Liver (tissue), 9 donors: ENCODE results near the gene ENPP1. TPM values are rescaled to one million over a fixed set of nuclear protein-coding genes. Genes with fewer than 3 reads are reported as not detected.

Source experiments
- DNase-seq: peaks from one replicate; pipeline ENCODE4 v3.0.0-alpha.2; 2017; ENCODE audit warnings: low spot score
- H3K27ac ChIP-seq, 2 donors: one replicate each; pipeline ENCODE4 v1.7.0; 2013; ENCODE audit warnings: inconsistent platforms in 2 of 2, low read length in 2 of 2, control low read depth in 1 of 2, low read depth in 1 of 2, mild to moderate bottlenecking in 1 of 2
- H3K27me3 ChIP-seq, 4 donors: one replicate each; pipeline versions ENCODE4 v1.6.1 to v1.7.0; 2013; ENCODE audit warnings: low read length in 3 of 4, inconsistent platforms in 1 of 4, mild to moderate bottlenecking in 1 of 4, moderate library complexity in 1 of 4; ENCODE audit not compliant: control insufficient read depth in 4 of 4, insufficient read depth in 4 of 4
- H3K36me3 ChIP-seq, 4 donors: one replicate each; pipeline versions ENCODE4 v1.6.1 to v1.7.0; 2013; ENCODE audit warnings: low read length in 3 of 4, mild to moderate bottlenecking in 3 of 4, low read depth in 1 of 4, moderate library complexity in 1 of 4; ENCODE audit not compliant: control insufficient read depth in 4 of 4, insufficient read depth in 3 of 4
- H3K4me1 ChIP-seq, 4 donors: one replicate each; pipeline versions ENCODE4 v1.6.1 to v1.7.0; 2013; ENCODE audit warnings: low read length in 3 of 4, mild to moderate bottlenecking in 3 of 4, moderate library complexity in 1 of 4; ENCODE audit not compliant: control insufficient read depth in 4 of 4, insufficient read depth in 4 of 4
- H3K4me3 ChIP-seq, 3 donors: one replicate each; pipeline versions ENCODE4 v1.6.1 to v1.7.0; 2013; ENCODE audit warnings: low read length in 3 of 3, control low read depth in 1 of 3, low read depth in 1 of 3, mild to moderate bottlenecking in 1 of 3
- H3K9ac ChIP-seq, 2 donors: one replicate each; pipeline ENCODE4 v1.7.0; 2013; ENCODE audit warnings: low read length in 2 of 2, mild to moderate bottlenecking in 2 of 2, moderate library complexity in 2 of 2, control low read depth in 1 of 2, low read depth in 1 of 2
- H3K9me3 ChIP-seq, 4 donors: one replicate each; pipeline versions ENCODE4 v1.6.1 to v1.7.0; 2013; ENCODE audit warnings: low read length in 3 of 4; ENCODE audit not compliant: control insufficient read depth in 4 of 4
- EGR1 ChIP-seq, 2 donors: IDR thresholded peaks; 2 replicates each; pipeline ENCODE4 v1.6.1; 2016 to 2018; ENCODE audit warnings: antibody characterized with exemption in 2 of 2, low read depth in 2 of 2
- FOXA1 ChIP-seq: IDR thresholded peaks from 2 replicates; pipeline ENCODE4 v1.6.1; 2016; ENCODE audit warnings: antibody characterized with exemption
- FOXA2 ChIP-seq: IDR thresholded peaks from 2 replicates; pipeline ENCODE4 v1.6.1; 2016; ENCODE audit warnings: antibody characterized with exemption
- GABPA ChIP-seq, 2 donors: IDR thresholded peaks in 1 of 2; conservative IDR thresholded peaks in 1 of 2; 2 replicates each; pipeline ENCODE4 v1.6.1; 2016; ENCODE audit warnings: antibody characterized with exemption in 2 of 2, mild to moderate bottlenecking in 1 of 2, moderate library complexity in 1 of 2
- HNF4A ChIP-seq, 2 donors: conservative IDR thresholded peaks; 2 replicates each; pipeline ENCODE4 v1.6.1; 2016; ENCODE audit warnings: antibody characterized with exemption in 2 of 2, mild to moderate bottlenecking in 2 of 2
- HNF4G ChIP-seq: IDR thresholded peaks from 2 replicates; pipeline ENCODE4 v1.6.1; 2016; ENCODE audit warnings: antibody characterized with exemption
- JUND ChIP-seq, 2 donors: IDR thresholded peaks; 2 replicates each; pipeline ENCODE4 v1.6.1; 2016; ENCODE audit warnings: antibody characterized with exemption in 2 of 2
- NR2F2 ChIP-seq: IDR thresholded peaks from 2 replicates; pipeline ENCODE4 v1.6.1; 2016; ENCODE audit warnings: antibody characterized with exemption
- RAD21 ChIP-seq, 2 donors: IDR thresholded peaks; 2 replicates each; pipeline ENCODE4 v1.6.1; 2016; ENCODE audit warnings: antibody characterized with exemption in 2 of 2, mild to moderate bottlenecking in 2 of 2
- RXRA ChIP-seq, 2 donors: IDR thresholded peaks; 2 replicates each; pipeline ENCODE4 v1.6.1; 2017 to 2018; ENCODE audit warnings: antibody characterized with exemption in 2 of 2, mild to moderate bottlenecking in 1 of 2
- SP1 ChIP-seq: IDR thresholded peaks from 2 replicates; pipeline ENCODE4 v1.6.1; 2018; ENCODE audit warnings: antibody characterized with exemption, mild to moderate bottlenecking
- YY1 ChIP-seq: IDR thresholded peaks from 2 replicates; pipeline ENCODE4 v1.6.1; 2016; ENCODE audit warnings: antibody characterized with exemption, mild to moderate bottlenecking
- WGBS: extraction: QIAGEN DNeasy Blood & Tissue Kit; methylation state at CpG from one replicate; pipeline ENCODE4 v1.1.7; 2013; 5-methylcytosine and 5-hydroxymethylcytosine counted together
- polyA plus RNA-seq, 2 donors: library from polyadenylated mRNA; stranded (reverse) in 1 of 2; unstranded in 1 of 2; fragments of 200-250 nt in 1 of 2; fragments of >200 nt in 1 of 2; fragmentation: Nextera tagmentation in 1 of 2; extraction: Ambion mirVana in 1 of 2; gene quantifications; one replicate each; pipeline versions ENCODE4 v1.2.1 to v1.2.3, GENCODE V29; 2013 to 2015
- total RNA-seq, 2 donors: library from RNA; depleted of rRNA; stranded (reverse); fragments of >200 nt; gene quantifications; one replicate each; pipeline ENCODE4 v1.2.3, GENCODE V29; 2014
- TF ChIP-seq, protein P1 (sequence below): IDR thresholded peaks from 2 replicates; pipeline ENCODE4 v1.6.1; 2016; ENCODE audit warnings: antibody characterized with exemption, mild to moderate bottlenecking
- TF ChIP-seq, protein P2 (sequence below): fragments of 150-350 bp; IDR thresholded peaks from 2 replicates; pipeline ENCODE4 v1.5.1; 2017; ENCODE audit warnings: improper control_type of control experiment, low read depth, low read length; ENCODE audit not compliant: missing input control
- TF ChIP-seq, protein P3 (sequence below): IDR thresholded peaks from 2 replicates; pipeline ENCODE4 v1.6.1; 2016; ENCODE audit warnings: antibody characterized with exemption
- donor health status: healthy.
- donor health status: healthy.
- donor health status: healthy.
- donor health status: healthy.
- donor health status: healthy.

The ENPP1 gene
- total and polyA plus RNA-seq, 4 donors, result 9.5 to 53.1 (median 31.1) TPM

DNA sequence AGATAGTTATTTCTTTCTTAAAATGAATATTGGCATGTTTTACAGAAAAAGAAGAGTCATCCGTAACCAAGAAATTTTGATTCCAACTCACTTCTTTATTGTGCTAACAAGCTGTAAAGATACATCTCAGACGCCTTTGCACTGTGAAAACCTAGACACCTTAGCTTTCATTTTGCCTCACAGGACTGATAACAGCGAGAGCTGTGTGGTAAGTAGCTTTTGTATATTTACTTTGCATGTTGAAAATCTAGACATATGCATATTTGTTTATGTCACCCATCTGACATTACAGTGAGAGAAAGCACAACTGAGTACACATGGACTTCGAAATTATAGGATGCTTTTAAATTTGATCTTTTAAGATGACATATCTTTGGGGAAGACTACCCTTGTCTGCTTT is 78.7 kb downstream of the ENPP1 start:
- Histone ChIP-seq H3K4me1 (no peaks in the 10 kb centered on the region), H3K4me3 (no peak overlapping the region), H3K27me3 (no peaks in the 10 kb centered on the region), H3K9me3 (no peaks in the 10 kb centered on the region), H3K27ac (no peak overlapping the region), H3K9ac (no peak overlapping the region), H3K36me3 (peaks cover 9 to 69% (median 62%) of the 10 kb centered on the region in 4 donors)
- WGBS, result 82% methylated on average over 4 of the region's 4 CpGs
- no peak for DNase-seq
- TF ChIP-seq, protein P1, sequence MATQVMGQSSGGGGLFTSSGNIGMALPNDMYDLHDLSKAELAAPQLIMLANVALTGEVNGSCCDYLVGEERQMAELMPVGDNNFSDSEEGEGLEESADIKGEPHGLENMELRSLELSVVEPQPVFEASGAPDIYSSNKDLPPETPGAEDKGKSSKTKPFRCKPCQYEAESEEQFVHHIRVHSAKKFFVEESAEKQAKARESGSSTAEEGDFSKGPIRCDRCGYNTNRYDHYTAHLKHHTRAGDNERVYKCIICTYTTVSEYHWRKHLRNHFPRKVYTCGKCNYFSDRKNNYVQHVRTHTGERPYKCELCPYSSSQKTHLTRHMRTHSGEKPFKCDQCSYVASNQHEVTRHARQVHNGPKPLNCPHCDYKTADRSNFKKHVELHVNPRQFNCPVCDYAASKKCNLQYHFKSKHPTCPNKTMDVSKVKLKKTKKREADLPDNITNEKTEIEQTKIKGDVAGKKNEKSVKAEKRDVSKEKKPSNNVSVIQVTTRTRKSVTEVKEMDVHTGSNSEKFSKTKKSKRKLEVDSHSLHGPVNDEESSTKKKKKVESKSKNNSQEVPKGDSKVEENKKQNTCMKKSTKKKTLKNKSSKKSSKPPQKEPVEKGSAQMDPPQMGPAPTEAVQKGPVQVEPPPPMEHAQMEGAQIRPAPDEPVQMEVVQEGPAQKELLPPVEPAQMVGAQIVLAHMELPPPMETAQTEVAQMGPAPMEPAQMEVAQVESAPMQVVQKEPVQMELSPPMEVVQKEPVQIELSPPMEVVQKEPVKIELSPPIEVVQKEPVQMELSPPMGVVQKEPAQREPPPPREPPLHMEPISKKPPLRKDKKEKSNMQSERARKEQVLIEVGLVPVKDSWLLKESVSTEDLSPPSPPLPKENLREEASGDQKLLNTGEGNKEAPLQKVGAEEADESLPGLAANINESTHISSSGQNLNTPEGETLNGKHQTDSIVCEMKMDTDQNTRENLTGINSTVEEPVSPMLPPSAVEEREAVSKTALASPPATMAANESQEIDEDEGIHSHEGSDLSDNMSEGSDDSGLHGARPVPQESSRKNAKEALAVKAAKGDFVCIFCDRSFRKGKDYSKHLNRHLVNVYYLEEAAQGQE, result no peak
- TF ChIP-seq GABPA (IDR thresholded peaks at IDR 0.05 in 1 of 2, conservative IDR thresholded peaks at IDR 0.05 in 1 of 2) (no peak), RAD21 (IDR thresholded peaks at IDR 0.05) (no peak), EGR1 (IDR thresholded peaks at IDR 0.05; ENCODE audit: low read depth in 2 of 2) (no peak), YY1 (no peak), RXRA (IDR thresholded peaks at IDR 0.05) (no peak), NR2F2 (no peak), HNF4G (no peak), JUND (IDR thresholded peaks at IDR 0.05) (no peak)
- TF ChIP-seq, protein P2, sequence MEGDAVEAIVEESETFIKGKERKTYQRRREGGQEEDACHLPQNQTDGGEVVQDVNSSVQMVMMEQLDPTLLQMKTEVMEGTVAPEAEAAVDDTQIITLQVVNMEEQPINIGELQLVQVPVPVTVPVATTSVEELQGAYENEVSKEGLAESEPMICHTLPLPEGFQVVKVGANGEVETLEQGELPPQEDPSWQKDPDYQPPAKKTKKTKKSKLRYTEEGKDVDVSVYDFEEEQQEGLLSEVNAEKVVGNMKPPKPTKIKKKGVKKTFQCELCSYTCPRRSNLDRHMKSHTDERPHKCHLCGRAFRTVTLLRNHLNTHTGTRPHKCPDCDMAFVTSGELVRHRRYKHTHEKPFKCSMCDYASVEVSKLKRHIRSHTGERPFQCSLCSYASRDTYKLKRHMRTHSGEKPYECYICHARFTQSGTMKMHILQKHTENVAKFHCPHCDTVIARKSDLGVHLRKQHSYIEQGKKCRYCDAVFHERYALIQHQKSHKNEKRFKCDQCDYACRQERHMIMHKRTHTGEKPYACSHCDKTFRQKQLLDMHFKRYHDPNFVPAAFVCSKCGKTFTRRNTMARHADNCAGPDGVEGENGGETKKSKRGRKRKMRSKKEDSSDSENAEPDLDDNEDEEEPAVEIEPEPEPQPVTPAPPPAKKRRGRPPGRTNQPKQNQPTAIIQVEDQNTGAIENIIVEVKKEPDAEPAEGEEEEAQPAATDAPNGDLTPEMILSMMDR, result no peak

DNA sequence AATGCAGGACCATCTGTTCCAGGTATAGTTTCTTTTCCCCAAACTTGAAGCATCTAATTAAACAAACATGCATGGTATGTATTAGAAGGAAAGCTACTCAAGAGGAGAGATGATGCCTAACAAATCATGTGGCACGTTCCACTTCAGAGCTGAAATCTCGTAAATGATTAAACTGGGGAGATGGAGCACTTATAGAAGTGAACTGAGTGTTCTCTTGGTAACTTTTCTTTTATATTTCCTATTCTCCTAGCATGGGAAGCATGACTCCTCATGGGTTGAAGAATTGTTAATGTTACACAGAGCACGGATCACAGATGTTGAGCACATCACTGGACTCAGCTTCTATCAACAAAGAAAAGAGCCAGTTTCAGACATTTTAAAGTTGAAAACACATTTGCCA is 82.3 kb downstream of the ENPP1 start:
- Histone ChIP-seq H3K36me3 (peaks cover 9 to 54% (median 41%) of the 10 kb centered on the region in 4 donors), H3K27me3 (no peaks in the 10 kb centered on the region), H3K27ac (no peak overlapping the region), H3K4me3 (no peak overlapping the region), H3K9me3 (no peaks in the 10 kb centered on the region), H3K4me1 (peaks cover 9 to 26% (median 17%) of the 10 kb centered on the region in 4 donors), H3K9ac (no peak overlapping the region)
- WGBS, result 80% methylated on average over 3 of the region's 3 CpGs
- TF ChIP-seq FOXA1 (no peak), SP1 (no peak), HNF4A (conservative IDR thresholded peaks at IDR 0.05) (no peak), YY1 (no peak), FOXA2 (no peak), RAD21 (IDR thresholded peaks at IDR 0.05) (no peak), GABPA (IDR thresholded peaks at IDR 0.05 in 1 of 2, conservative IDR thresholded peaks at IDR 0.05 in 1 of 2) (no peak), JUND (IDR thresholded peaks at IDR 0.05) (no peak)
- TF ChIP-seq, protein P3, sequence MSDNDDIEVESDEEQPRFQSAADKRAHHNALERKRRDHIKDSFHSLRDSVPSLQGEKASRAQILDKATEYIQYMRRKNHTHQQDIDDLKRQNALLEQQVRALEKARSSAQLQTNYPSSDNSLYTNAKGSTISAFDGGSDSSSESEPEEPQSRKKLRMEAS, result no peak
- DNase-seq, result no peak
